ENCODE data around the gene SLFN11.
A peak's percentile ranks its signal among the peaks of the same experiment; 100 is the strongest.

SLFN11 gene

DNA sequence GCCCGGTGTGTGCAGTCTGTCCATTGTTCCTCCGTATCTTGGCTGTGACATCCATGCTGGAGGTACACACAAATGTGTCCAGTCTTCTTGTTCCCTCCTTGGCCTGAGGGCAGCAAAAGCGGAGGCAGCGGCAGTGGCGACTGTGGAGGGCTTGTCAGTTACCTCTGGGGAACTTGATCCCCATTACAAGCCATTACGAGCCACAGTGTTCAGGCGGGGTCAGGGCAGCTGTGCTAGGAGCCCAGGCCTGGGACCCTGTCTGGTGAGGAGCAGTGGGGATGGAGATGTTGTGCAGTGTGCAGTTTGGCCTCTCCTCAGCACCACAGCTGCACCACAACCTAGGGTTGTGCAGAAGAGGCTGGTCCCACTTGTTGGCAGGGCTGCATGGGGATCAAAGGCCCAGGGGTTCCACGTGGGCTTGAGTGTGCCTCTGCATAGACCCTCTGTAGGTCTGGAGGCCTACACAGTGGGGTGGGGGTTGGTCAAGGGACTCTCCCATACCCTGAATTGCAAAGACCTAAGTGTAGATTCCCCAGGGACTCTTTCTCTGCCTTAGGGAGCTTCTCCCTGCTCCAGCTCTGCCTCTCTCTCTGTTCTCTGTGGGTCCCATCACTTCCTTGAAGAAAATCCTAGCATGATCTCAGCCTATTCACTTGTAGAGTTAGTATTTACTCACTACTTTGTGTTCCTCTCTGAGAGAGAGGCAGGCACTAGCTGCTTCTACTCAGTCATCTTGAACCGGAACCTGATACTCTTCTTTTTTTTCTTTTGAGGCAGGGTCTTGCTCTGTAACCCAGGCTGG lies 58.8 kb downstream of the SLFN11 start:
- TF ChIP-seq TAF1 (IDR thresholded peaks at IDR 0.05; ENCODE audit: low read depth) (no peak), ZBTB7A (IDR thresholded peaks at IDR 0.05; ENCODE audit: low read depth) (no peak), TEAD4 (IDR thresholded peaks at IDR 0.05) (no peak), EP300 (IDR thresholded peaks at IDR 0.05; ENCODE audit: borderline replicate concordance) (no peak)

- TF ChIP-seq CREB1 (IDR thresholded peaks at IDR 0.05; ENCODE audit: low read depth) (no peak), USF1 (IDR thresholded peaks at IDR 0.05) (no peak), RAD21 (IDR thresholded peaks at IDR 0.05; ENCODE audit: low read depth) (no peak), TAF1 (IDR thresholded peaks at IDR 0.05; ENCODE audit: low read depth) (no peak), YY1 (IDR thresholded peaks at IDR 0.05; ENCODE audit: low read depth) (no peak), FOXM1 (IDR thresholded peaks at IDR 0.05; ENCODE audit: borderline replicate concordance, low read depth) (no peak), NFIC (IDR thresholded peaks at IDR 0.05) (no peak), CEBPB (IDR thresholded peaks at IDR 0.05) (no peak), TCF12 (IDR thresholded peaks at IDR 0.05; ENCODE audit: low read depth) (no peak), EGR1 (IDR thresholded peaks at IDR 0.05) (no peak), EP300 (IDR thresholded peaks at IDR 0.05; ENCODE audit: borderline replicate concordance) (no peak), TEAD4 (IDR thresholded peaks at IDR 0.05) (no peak)
- TF ChIP-seq, protein P1, sequence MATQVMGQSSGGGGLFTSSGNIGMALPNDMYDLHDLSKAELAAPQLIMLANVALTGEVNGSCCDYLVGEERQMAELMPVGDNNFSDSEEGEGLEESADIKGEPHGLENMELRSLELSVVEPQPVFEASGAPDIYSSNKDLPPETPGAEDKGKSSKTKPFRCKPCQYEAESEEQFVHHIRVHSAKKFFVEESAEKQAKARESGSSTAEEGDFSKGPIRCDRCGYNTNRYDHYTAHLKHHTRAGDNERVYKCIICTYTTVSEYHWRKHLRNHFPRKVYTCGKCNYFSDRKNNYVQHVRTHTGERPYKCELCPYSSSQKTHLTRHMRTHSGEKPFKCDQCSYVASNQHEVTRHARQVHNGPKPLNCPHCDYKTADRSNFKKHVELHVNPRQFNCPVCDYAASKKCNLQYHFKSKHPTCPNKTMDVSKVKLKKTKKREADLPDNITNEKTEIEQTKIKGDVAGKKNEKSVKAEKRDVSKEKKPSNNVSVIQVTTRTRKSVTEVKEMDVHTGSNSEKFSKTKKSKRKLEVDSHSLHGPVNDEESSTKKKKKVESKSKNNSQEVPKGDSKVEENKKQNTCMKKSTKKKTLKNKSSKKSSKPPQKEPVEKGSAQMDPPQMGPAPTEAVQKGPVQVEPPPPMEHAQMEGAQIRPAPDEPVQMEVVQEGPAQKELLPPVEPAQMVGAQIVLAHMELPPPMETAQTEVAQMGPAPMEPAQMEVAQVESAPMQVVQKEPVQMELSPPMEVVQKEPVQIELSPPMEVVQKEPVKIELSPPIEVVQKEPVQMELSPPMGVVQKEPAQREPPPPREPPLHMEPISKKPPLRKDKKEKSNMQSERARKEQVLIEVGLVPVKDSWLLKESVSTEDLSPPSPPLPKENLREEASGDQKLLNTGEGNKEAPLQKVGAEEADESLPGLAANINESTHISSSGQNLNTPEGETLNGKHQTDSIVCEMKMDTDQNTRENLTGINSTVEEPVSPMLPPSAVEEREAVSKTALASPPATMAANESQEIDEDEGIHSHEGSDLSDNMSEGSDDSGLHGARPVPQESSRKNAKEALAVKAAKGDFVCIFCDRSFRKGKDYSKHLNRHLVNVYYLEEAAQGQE (IDR thresholded peaks at IDR 0.05; ENCODE audit: low read depth), result no peak
These were observed 59.5 kb downstream of the SLFN11 start for GRCh38 chr17:35313875-35314409.

DNA sequence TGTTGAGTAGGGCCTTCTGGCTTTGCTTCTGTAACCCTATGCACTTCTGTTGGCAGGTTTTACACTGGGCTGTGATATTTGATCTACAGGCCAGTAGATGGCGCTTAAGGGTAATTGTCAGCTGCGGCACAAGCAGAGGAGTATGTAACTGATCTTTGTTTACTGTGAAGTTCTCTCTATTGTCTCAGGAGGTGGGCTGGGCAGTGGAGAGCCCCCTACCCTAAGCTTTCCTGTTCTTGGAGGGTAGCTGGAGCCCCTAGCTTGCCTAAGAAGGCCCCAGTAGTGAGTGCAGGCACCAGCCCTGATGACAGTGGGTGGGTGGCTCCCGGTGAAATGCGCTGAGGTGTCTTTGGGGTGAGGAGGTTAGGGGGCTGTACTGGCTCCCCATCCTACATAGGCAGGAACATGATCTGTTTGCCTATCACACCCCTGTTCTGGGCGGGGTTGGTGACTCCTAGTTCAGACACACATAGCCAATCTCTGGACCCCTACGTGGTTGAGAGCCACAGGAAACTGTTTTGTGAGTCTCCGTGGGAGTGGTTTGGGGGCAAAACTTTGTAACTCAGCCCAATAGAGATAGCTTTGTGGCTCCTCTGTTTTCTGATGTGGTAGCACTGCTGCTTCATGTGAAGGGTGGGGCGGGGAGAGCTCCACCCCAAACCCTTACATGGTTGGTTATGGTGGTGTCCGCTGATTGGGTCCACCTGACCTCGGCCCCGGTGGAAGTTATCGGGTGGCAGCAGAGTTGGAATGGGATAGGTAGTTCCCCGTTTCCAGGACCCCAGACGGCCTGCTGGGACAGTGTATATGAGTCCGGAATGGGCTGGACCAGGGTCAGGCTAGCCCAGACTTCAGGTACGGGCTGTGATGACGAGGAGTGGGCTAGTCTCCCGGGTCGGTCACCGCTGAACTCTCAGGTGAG lies 60.4 kb downstream of the SLFN11 start:
- peak; percentile 82 for TF ChIP-seq RAD21 (IDR thresholded peaks at IDR 0.05; ENCODE audit: low read depth)
- TF ChIP-seq USF1 (IDR thresholded peaks at IDR 0.05), result no peak
- TF ChIP-seq, protein P2, sequence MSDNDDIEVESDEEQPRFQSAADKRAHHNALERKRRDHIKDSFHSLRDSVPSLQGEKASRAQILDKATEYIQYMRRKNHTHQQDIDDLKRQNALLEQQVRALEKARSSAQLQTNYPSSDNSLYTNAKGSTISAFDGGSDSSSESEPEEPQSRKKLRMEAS (IDR thresholded peaks at IDR 0.05), result no peak
- no peak for TF ChIP-seq CEBPB (IDR thresholded peaks at IDR 0.05)
- no peak for TF ChIP-seq EP300 (IDR thresholded peaks at IDR 0.05; ENCODE audit: borderline replicate concordance)

GRCh38 chr17:35312346-35312745 lies 61.1 kb downstream of the SLFN11 start:
- TF ChIP-seq USF1 (IDR thresholded peaks at IDR 0.05), result no peak
- TF ChIP-seq EP300 (IDR thresholded peaks at IDR 0.05; ENCODE audit: borderline replicate concordance), result no peak
- TF ChIP-seq FOXM1 (IDR thresholded peaks at IDR 0.05; ENCODE audit: borderline replicate concordance, low read depth), result no peak
- no peak for TF ChIP-seq ZBTB7A (IDR thresholded peaks at IDR 0.05; ENCODE audit: low read depth)
- no peak for TF ChIP-seq EGR1 (IDR thresholded peaks at IDR 0.05)
- TF ChIP-seq RAD21 (IDR thresholded peaks at IDR 0.05; ENCODE audit: low read depth), result no peak
- no peak for TF ChIP-seq YY1 (IDR thresholded peaks at IDR 0.05; ENCODE audit: low read depth)
- no peak for TF ChIP-seq CREB1 (IDR thresholded peaks at IDR 0.05; ENCODE audit: low read depth)
- no peak for TF ChIP-seq CEBPB (IDR thresholded peaks at IDR 0.05)
- TF ChIP-seq, protein P2 (IDR thresholded peaks at IDR 0.05), result no peak
- no peak for TF ChIP-seq TCF12 (IDR thresholded peaks at IDR 0.05; ENCODE audit: low read depth)
- TF ChIP-seq TEAD4 (IDR thresholded peaks at IDR 0.05), result no peak
- TF ChIP-seq, protein P1 (IDR thresholded peaks at IDR 0.05; ENCODE audit: low read depth), result no peak
- TF ChIP-seq TAF1 (IDR thresholded peaks at IDR 0.05; ENCODE audit: low read depth), result no peak
- no peak for TF ChIP-seq NFIC (IDR thresholded peaks at IDR 0.05)

Measured in Ishikawa (cell line).